Stimulated activated memory B cell treated with anti-CD40 and anti-IgM and Interleukin-4, amounts not matched to agents 10 μg/mL and 1 μg/mL and 100 μg/mL, for 72 hours (primary cell): ENCODE data around the gene SNX25.

Experiments used
- ATAC-seq: fragments of 150-1000 bp; cut with Tn5 transposase; 2 replicates; pipeline ENCODE4 v1.10.0; 2021
- H3K27ac Mint-ChIP-seq: one replicate; pipeline ENCODE4 v1.8.0; 2022; ENCODE audit warnings: mild to moderate bottlenecking, mixed read lengths
- H3K27me3 Mint-ChIP-seq: one replicate; pipeline ENCODE4 v1.8.0; 2022; ENCODE audit warnings: mixed read lengths
- H3K36me3 Mint-ChIP-seq: one replicate; pipeline ENCODE4 v1.8.0; 2022; ENCODE audit warnings: mixed read lengths
- H3K4me1 Mint-ChIP-seq: one replicate; pipeline ENCODE4 v1.8.0; 2022; ENCODE audit warnings: mixed read lengths
- H3K4me3 Mint-ChIP-seq: one replicate; pipeline ENCODE4 v1.8.0; 2022; ENCODE audit warnings: mild to moderate bottlenecking, moderate library complexity, mixed read lengths
- H3K9me3 Mint-ChIP-seq: one replicate; pipeline ENCODE4 v1.8.0; 2022; ENCODE audit warnings: mixed read lengths

Gene SNX25

DNA sequence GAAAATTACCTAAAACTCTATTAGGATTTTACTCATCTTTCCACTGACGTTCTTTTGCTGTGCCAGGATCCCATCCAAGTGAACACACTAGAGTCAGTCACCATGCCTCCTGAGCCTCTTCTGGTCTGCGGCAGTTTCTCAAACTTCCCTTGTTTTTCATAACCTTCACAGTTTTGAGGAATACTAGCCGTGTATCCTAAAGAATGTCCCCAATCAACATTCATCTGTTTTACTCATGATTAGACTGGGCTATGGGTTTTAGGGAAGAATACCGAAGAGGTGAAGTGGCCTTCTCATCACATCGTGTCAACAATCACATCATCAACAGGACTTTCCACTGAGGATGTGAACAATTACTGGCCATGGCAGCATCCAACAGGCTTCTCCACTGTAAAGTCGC, 181.5 kb downstream of the SNX25 start:
- Mint-ChIP-seq H3K27ac (no peak overlapping the region), H3K4me1 (peaks cover 33% of the 10 kb centered on the region), H3K27me3 (no peaks in the 10 kb centered on the region), H3K9me3 (no peaks in the 10 kb centered on the region), H3K4me3 (no peak overlapping the region), H3K36me3 (no peaks in the 10 kb centered on the region)
- no peak for ATAC-seq

DNA sequence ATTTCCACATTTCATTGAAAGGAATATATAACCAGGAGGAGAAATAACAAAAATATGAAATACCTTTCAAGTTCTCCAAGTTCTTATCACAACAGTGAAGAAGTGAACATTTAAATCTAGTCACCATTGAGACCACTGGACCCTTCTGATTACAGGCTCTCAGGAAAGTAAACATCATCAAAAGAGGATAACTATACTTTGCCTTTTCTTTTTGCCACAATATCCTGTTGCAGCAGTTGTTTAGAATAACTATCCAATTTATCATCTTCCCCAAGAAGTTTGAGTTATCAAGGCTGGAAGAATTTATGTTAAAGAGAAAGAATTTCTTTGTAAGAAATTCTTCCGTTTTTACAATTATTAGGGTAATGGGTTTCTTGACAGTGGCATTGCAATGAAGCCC, 182.8 kb downstream of the SNX25 start:
- peak overlapping the region; percentile 2 for H3K27ac Mint-ChIP-seq
- H3K4me3 Mint-ChIP-seq = no peak overlapping the region
- no peaks in the 10 kb centered on the region for H3K36me3 Mint-ChIP-seq
- H3K9me3 Mint-ChIP-seq = no peaks in the 10 kb centered on the region
- ATAC-seq = no peak
- peaks cover 40% of the 10 kb centered on the region for H3K4me1 Mint-ChIP-seq
- no peaks in the 10 kb centered on the region for H3K27me3 Mint-ChIP-seq

DNA sequence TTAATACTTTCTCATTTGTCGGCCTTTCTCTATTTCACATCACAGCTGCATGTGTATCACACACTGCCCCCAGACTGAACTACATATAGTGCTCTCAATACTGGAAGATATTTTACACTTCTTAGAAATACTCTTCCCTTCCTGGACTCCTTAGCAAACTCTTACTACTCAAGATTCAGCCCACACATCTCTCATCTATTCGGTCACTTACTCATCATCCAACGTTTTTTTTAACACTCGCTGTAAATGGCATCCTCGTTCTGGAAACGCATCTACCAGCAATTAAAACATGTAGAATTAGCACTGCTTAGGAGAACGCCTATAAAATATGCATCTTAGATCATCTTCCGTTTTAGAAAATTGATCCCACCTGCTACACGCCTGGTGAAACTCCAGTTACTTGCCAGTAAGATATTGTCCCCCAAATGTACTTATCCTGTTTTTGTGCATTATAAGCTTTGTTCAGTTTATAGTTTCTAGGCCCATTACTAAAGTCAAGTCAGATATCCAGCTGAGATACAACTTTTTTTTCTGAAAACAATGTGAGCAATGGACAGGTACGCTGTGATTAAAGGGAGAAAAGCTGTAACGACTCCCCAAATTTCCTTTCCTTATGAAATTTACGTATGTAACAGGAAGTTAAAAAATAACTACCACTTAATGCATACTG, 185.3 kb downstream of the SNX25 start:
- H3K4me1 Mint-ChIP-seq = peaks cover 54% of the 10 kb centered on the region
- H3K36me3 Mint-ChIP-seq = peaks cover 6% of the 10 kb centered on the region
- no peaks in the 10 kb centered on the region for H3K9me3 Mint-ChIP-seq
- no peak for ATAC-seq
- H3K27ac Mint-ChIP-seq = peak overlapping the region; percentile 95
- peak overlapping the region; percentile 62 for H3K4me3 Mint-ChIP-seq
- H3K27me3 Mint-ChIP-seq = no peaks in the 10 kb centered on the region

DNA sequence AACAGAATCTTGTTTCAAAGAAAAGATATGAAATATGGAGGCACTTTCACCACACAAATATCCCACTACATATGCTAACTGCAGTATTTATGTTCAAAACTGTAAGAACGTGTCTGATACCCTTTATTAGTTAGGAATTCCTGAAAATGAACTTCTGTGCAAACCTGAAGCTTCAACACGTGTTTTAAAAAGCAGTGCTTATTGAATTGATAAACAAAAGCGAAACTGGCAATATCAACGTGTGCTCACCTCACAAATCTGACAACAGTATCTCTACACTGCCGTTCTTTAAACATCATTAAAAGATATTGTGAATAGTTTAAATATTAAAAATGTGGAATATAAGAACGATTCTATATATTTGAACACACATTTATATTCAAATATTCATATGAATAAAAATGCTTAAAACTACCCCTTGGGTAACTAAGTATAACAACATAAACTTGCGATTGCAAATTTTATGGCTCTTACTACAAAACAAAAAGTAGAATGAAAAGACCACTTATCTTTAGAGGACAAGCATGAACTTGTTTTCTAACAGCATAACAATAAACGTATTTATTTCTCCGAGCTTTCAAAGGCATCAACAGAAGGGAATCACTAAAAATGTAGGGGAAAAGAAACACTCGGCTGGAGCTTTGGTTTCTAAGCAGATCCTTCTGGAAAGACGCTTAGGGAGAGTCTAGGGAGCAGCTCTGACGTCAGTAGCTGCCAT, 186.0 kb downstream of the SNX25 start, which contains the start of gene LRP2BP:
Gene LRP2BP (minus strand): TSS at position 687 of the 718 bp plus-strand sequence. CDS start 17,738 bp downstream, outside the sequence.
- no peak for ATAC-seq
- H3K27ac Mint-ChIP-seq = peak within 1 kb of the TSS; percentile 95
- H3K36me3 Mint-ChIP-seq = peaks cover 6% of the 10 kb centered on the region
- H3K4me1 Mint-ChIP-seq = peaks cover 54% of the 10 kb centered on the region
- no peaks in the 10 kb centered on the region for H3K9me3 Mint-ChIP-seq
- no peaks in the 10 kb centered on the region for H3K27me3 Mint-ChIP-seq
- H3K4me3 Mint-ChIP-seq = peak within 1 kb of the TSS; percentile 91

DNA sequence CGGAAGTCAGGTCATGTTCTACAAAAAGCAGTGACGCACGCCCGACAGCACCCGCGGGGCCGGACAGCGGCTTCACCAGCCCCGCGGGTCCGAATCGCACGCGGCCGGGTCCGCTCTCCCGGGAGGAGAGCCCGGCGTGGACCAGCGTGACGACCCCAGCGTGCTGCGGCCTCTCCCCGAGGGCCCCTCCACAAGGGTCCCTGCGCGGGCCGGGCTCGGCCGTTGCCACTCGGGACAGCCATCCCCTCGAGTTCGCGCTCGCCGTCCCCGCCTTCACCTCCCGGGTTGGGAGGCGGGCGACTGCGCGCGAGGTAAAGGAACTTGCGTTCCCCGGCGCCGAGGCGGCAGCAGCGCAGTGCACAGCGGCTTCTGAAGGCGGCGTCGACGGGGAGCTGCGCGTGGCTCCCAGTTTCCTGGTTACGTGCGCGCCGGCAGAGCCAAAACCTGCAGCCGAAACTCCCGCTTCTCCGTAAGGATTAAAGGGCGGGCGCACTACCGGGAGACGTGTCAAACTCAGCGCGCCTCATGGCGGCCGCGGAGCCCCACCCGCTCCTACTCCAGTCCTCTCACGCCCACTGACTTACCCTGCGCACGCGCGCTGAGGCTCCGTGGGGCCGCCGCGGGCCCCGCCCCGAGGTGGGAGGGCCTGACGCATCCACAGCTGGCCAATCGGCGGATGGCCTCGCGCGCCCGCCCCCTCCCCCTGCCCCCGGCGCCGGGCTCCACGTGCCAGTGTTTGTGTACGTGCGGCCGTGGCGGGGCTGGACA, 186.7 kb downstream of the SNX25 start:
- H3K4me1 Mint-ChIP-seq = peaks cover 54% of the 10 kb centered on the region
- ATAC-seq = peak; percentile 97
- peak overlapping the region; percentile 91 for H3K4me3 Mint-ChIP-seq
- no peaks in the 10 kb centered on the region for H3K27me3 Mint-ChIP-seq
- peak overlapping the region; percentile 95 for H3K27ac Mint-ChIP-seq
- H3K9me3 Mint-ChIP-seq = no peaks in the 10 kb centered on the region
- peaks cover 9% of the 10 kb centered on the region for H3K36me3 Mint-ChIP-seq

DNA sequence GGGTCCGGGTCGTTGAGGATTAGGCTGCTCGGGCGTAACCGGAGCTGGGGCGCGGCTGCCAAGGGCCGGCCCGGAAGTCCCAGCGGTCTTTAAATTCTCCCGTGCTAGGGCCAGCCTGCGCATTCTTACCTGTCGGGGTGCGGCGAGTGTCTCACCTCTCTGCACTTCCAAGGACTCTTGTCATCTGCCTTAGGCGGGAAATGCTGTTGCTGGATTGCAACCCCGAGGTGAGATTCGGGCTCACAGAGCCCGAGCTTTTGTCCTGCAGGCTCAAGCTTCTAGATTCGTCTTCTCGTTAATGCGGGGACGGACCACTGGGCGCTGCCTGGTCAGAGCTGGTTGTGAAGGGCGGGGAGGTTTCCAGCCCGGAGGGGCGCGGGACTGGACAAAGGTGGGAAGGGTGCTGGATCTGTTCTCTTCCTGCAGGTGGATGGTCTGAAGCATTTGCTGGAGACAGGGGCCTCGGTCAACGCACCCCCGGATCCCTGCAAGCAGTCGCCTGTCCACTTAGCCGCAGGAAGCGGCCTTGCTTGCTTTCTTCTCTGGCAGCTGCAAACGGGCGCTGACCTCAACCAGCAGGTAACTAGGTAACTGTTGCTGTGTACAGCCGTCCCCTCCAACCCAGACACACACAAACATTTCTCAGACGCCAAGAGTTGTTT, 187.5 kb downstream of the SNX25 start, which contains the start of gene ANKRD37:
Gene ANKRD37 (plus strand): TSS at position 118 of the 662 bp plus-strand sequence. CDS start 83 bp downstream, at position 201.
- no peak for ATAC-seq
- Mint-ChIP-seq H3K27ac (peak within 1 kb of the TSS; percentile 95), H3K36me3 (peaks cover 15% of the 10 kb centered on the region), H3K4me1 (peaks cover 47% of the 10 kb centered on the region), H3K27me3 (no peaks in the 10 kb centered on the region), H3K9me3 (no peaks in the 10 kb centered on the region), H3K4me3 (peak within 1 kb of the TSS; percentile 91)

DNA sequence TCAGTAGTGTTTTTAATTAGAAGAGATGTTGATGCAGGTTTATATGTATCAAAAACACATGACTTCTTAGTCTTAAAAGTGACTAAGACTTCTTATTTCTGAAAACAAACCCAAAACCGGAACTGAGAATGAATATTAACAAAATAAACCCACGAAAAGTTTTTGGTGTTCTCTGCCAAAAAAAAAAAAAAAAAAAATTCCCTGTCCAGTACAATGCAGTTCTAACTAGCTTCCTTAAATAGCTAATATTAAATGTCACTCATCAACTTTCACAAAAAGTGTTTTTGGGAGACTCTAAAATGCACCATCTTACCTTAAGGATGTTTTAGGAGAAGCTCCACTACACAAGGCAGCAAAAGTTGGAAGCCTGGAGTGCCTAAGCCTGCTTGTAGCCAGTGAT, 189.2 kb downstream of the SNX25 start:
- Mint-ChIP-seq H3K9me3 (no peaks in the 10 kb centered on the region), H3K27ac (peak overlapping the region; percentile 46), H3K4me3 (peak overlapping the region; percentile 18)

DNA sequence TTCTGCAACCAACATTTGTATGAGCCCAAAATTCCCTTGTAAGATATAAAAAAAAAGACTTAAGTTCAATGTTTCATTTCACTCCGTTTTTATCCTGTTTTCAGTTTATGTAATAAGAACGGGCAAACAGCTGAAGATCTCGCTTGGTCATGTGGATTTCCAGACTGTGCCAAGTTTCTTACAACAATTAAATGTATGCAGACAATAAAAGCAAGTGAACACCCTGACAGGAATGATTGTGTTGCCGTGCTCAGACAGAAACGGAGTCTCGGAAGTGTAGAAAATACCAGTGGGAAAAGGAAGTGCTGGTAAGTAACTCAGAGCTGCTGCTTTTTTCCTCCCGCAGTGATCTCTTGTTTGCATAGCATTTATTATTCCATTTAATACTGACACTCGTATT, 190.1 kb downstream of the SNX25 start:
- H3K9me3 Mint-ChIP-seq = no peaks in the 10 kb centered on the region
- ATAC-seq = no peak
- peaks cover 26% of the 10 kb centered on the region for H3K4me1 Mint-ChIP-seq
- H3K27me3 Mint-ChIP-seq = no peaks in the 10 kb centered on the region
- H3K4me3 Mint-ChIP-seq = no peak overlapping the region
- H3K36me3 Mint-ChIP-seq = peaks cover 23% of the 10 kb centered on the region
- H3K27ac Mint-ChIP-seq = no peak overlapping the region

More for the DNA sequence above, 189.2 kb downstream of the SNX25 start:
- ATAC-seq = no peak
- peaks cover 33% of the 10 kb centered on the region for H3K4me1 Mint-ChIP-seq
- peaks cover 22% of the 10 kb centered on the region for H3K36me3 Mint-ChIP-seq
- H3K27me3 Mint-ChIP-seq = no peaks in the 10 kb centered on the region

DNA sequence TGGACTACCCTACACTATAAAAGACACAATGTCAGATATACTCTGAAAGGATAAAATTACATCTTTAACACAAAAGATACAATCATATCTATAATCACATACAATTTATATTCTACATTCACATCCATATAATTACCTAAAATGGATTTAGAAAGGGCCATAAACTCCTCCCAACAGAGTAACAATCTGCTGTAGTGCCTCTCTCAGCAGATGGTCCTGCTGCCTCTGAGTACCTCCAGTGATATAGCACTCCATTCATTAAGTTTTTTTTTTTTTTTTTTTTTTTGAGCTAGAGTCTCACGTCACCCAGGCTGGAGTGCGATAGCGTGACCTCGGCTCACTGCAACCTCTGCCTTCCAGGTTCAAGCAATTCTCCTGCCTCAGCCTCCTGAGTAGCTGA, 194.6 kb downstream of the SNX25 start:
- ATAC-seq = no peak
- Mint-ChIP-seq H3K4me1 (peaks cover 7% of the 10 kb centered on the region), H3K36me3 (peaks cover 34% of the 10 kb centered on the region), H3K9me3 (no peaks in the 10 kb centered on the region), H3K27ac (no peak overlapping the region), H3K4me3 (no peak overlapping the region), H3K27me3 (no peaks in the 10 kb centered on the region)

DNA sequence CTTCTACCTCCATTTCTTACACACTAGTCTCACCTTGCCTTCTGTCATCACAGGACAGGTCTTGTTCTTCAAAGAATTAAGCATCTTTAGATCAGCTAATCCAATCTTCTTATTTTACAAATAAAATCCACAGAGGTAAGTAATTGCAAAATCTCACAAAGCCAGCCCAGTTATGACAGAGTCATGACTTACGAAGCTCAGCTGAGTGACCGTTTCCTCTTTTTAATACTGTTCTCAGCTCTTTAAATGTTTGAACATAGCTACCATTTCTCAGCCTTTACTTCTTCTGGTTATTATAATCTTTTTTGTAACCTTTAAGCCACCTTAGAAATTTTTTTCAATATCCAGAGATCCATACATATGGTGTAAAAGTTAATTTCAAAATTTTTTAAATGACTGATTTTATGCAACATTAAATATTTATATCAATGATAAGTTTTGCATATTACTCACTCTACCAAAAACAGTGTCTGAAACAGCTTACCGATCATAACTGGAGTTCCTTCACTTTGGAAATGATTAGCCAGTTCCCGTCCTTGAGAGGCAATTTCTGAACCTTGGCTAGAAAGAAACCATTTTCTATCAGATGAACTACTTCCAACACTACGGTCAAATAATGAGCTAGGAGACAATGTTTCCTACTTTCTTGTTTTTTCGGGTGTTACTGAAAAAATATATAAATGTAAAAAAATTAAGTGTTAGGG, 196.1 kb downstream of the SNX25 start:
- ATAC-seq = peak; percentile 68
- Mint-ChIP-seq H3K4me3 (no peak overlapping the region), H3K27me3 (no peaks in the 10 kb centered on the region), H3K4me1 (peaks cover 7% of the 10 kb centered on the region), H3K27ac (peak overlapping the region; percentile 75), H3K36me3 (peaks cover 37% of the 10 kb centered on the region), H3K9me3 (peaks cover 3% of the 10 kb centered on the region)

DNA sequence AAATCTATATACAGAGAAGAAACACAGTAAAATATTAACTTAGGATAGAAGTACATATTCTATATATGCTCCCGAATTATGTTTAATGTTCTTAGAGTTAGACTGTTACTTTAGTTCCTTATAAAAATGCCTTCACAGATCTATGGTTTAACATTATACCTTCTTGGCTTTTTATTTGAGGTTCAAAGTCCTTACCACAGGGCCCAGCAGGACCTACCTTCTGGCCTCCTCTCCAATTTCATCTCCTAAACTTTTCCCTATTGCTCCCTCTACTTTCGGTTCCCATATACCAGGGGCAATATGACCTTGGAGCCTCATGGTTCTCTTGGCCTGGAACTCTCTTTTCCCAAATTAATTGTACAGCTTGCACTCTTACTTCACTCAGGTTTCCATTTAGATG, 199.0 kb downstream of the SNX25 start:
- H3K4me1 Mint-ChIP-seq = peaks cover 7% of the 10 kb centered on the region
- ATAC-seq = no peak

DNA sequence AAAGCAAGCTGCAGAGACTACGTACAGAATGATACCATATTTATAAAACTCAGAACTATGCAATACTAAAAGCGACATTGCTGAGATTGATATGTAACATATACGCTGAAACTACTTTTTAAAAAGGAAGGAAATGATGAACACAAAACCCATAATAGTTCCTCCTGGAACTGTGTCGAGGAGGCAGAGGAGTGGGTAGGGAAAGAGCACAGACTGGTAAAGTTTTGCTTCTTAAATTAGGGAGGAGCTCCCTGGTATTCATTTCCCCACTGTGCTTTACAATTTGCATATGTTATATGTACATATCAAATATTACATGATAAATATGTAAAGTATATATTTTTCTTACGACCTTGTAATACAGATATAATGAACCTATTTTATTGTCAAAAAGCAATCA, 202.5 kb downstream of the SNX25 start:
- ATAC-seq = no peak
- Mint-ChIP-seq H3K4me1 (no peaks in the 10 kb centered on the region), H3K9me3 (peaks cover 3% of the 10 kb centered on the region), H3K4me3 (no peak overlapping the region), H3K27me3 (no peaks in the 10 kb centered on the region), H3K36me3 (peaks cover 14% of the 10 kb centered on the region), H3K27ac (no peak overlapping the region)

More for the DNA sequence above, 199.0 kb downstream of the SNX25 start:
- Mint-ChIP-seq H3K4me3 (no peak overlapping the region), H3K27me3 (no peaks in the 10 kb centered on the region), H3K36me3 (peaks cover 27% of the 10 kb centered on the region), H3K9me3 (peaks cover 3% of the 10 kb centered on the region), H3K27ac (no peak overlapping the region)

DNA sequence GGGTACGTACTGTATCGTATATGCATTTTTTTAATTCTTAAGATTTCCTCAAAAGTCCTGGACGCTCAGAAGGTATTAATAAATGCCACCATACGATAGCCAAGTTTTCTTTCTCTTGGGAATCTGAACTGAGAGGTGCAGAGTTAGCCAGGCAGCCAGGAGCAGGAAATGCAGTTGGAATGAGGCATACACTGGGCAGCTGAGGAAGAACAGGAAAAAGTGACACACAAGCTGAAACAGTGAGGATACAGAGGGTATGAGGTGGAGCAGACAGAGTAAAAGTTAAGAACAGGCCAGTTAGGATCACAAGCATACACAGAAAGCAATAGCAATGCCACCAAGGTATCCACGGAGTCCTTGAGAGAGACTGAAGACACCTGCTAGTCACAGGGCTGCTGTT, 203.0 kb downstream of the SNX25 start:
- Mint-ChIP-seq H3K27ac (no peak overlapping the region), H3K4me1 (no peaks in the 10 kb centered on the region), H3K4me3 (no peak overlapping the region), H3K9me3 (peaks cover 3% of the 10 kb centered on the region), H3K27me3 (no peaks in the 10 kb centered on the region), H3K36me3 (peaks cover 18% of the 10 kb centered on the region)
- ATAC-seq = no peak
